ENCODE data around the gene HYKK.
"Not testable (repeated sequence)": the region's sequence is repeated elsewhere in the genome, so short reads cannot be mapped to it uniquely, and the experiment has no call there.

Gene HYKK

GRCh38 chr15:78552597-78552996, 45.2 kb downstream of the HYKK start:
- H3K36me3 Mint-ChIP-seq = peaks cover 18% of the 10 kb centered on the region
- H3K4me1 Mint-ChIP-seq = no peaks in the 10 kb centered on the region
- no peak overlapping the region for H3K4me3 Mint-ChIP-seq
- no peaks in the 10 kb centered on the region for H3K9me3 Mint-ChIP-seq
- no peak for DNase-seq
- CTCF ChIA-PET = interaction anchor here (0.6 kb wide), 2 partner anchors 130 to 308 kb away, joined by 3 to 4 read pairs; no protein-coding TSS in a partner anchor
- no peaks in the 10 kb centered on the region for H3K27me3 Mint-ChIP-seq
- H3K27ac Mint-ChIP-seq = no peak overlapping the region

- CTCF ChIA-PET, H3K27ac Mint-ChIP-seq: not testable (repeated sequence)
- peaks cover 12% of the 10 kb centered on the region for H3K4me1 Mint-ChIP-seq
Measured at GRCh38 chr15:78560201-78560600, 52.8 kb downstream of the HYKK start.

GRCh38 chr15:78561490-78561889, 54.1 kb downstream of the HYKK start:
- Mint-ChIP-seq H3K27ac (no peak overlapping the region), H3K4me1 (peaks cover 22% of the 10 kb centered on the region), H3K9me3 (no peaks in the 10 kb centered on the region), H3K4me3 (no peak overlapping the region), H3K27me3 (peaks cover 39% of the 10 kb centered on the region), H3K36me3 (no peaks in the 10 kb centered on the region)
- CTCF ChIA-PET = no interaction called here
- DNase-seq = no peak

More at GRCh38 chr15:78560201-78560600, 52.8 kb downstream of the HYKK start:
- not testable (repeated sequence) for H3K4me3 Mint-ChIP-seq, DNase-seq, H3K36me3 Mint-ChIP-seq, H3K9me3 Mint-ChIP-seq
- H3K27me3 Mint-ChIP-seq = peaks cover 26% of the 10 kb centered on the region

- Mint-ChIP-seq H3K9me3 (no peaks in the 10 kb centered on the region), H3K36me3 (no peaks in the 10 kb centered on the region), H3K4me1 (peaks cover 24% of the 10 kb centered on the region), H3K4me3 (no peak overlapping the region), H3K27me3 (peaks cover 52% of the 10 kb centered on the region), H3K27ac (no peak overlapping the region)
- CTCF ChIA-PET = no interaction called here
- no peak for DNase-seq
Measured at GRCh38 chr15:78563092-78563491, 55.7 kb downstream of the HYKK start.

GRCh38 chr15:78564743-78565096, 57.3 kb downstream of the HYKK start:
- no peak for DNase-seq
- CTCF ChIA-PET = interaction anchor here (1.0 kb wide), 1 partner anchor 16 kb away, joined by 3 read pairs; no protein-coding TSS in a partner anchor
- Mint-ChIP-seq H3K27ac (no peak overlapping the region), H3K27me3 (peaks cover 52% of the 10 kb centered on the region), H3K36me3 (no peaks in the 10 kb centered on the region), H3K4me3 (peak overlapping the region; percentile 84), H3K4me1 (peaks cover 24% of the 10 kb centered on the region), H3K9me3 (no peaks in the 10 kb centered on the region)

GRCh38 chr15:78565097-78565950, 57.9 kb downstream of the HYKK start, which contains the start of gene CHRNA5:
Gene CHRNA5 (plus strand): TSS chr15:78565520. CDS start chr15:78565720, 200 bp downstream.
- H3K4me3 Mint-ChIP-seq = peak within 1 kb of the TSS; percentile 84
- CTCF ChIA-PET = interaction anchor here (1.0 kb wide), 1 partner anchor 15 kb away, joined by 3 read pairs; no protein-coding TSS in a partner anchor
- no peaks in the 10 kb centered on the region for H3K9me3 Mint-ChIP-seq
- no peak within 1 kb of the TSS for H3K27ac Mint-ChIP-seq
- H3K4me1 Mint-ChIP-seq = peaks cover 24% of the 10 kb centered on the region
- peak; percentile 59 for DNase-seq
- H3K27me3 Mint-ChIP-seq = peaks cover 52% of the 10 kb centered on the region
- H3K36me3 Mint-ChIP-seq = no peaks in the 10 kb centered on the region

GRCh38 chr15:78565951-78566774, 58.8 kb downstream of the HYKK start:
- peaks cover 52% of the 10 kb centered on the region for H3K27me3 Mint-ChIP-seq
- no peak overlapping the region for H3K27ac Mint-ChIP-seq
- no peak for DNase-seq
- peaks cover 24% of the 10 kb centered on the region for H3K4me1 Mint-ChIP-seq
- peak overlapping the region; percentile 75 for H3K4me3 Mint-ChIP-seq
- CTCF ChIA-PET = interaction anchor here (1.0 kb wide), 1 partner anchor 14 kb away, joined by 3 read pairs; no protein-coding TSS in a partner anchor
- no peaks in the 10 kb centered on the region for H3K9me3 Mint-ChIP-seq
- no peaks in the 10 kb centered on the region for H3K36me3 Mint-ChIP-seq

- Mint-ChIP-seq H3K4me3 (no peak overlapping the region), H3K4me1 (peaks cover 24% of the 10 kb centered on the region), H3K36me3 (no peaks in the 10 kb centered on the region), H3K9me3 (no peaks in the 10 kb centered on the region), H3K27ac (no peak overlapping the region), H3K27me3 (peaks cover 47% of the 10 kb centered on the region)
- CTCF ChIA-PET = no interaction called here
- no peak for DNase-seq
Measured at GRCh38 chr15:78567531-78567930, 60.2 kb downstream of the HYKK start.

GRCh38 chr15:78570710-78571109, 63.3 kb downstream of the HYKK start:
- Mint-ChIP-seq H3K27me3 (peaks cover 21% of the 10 kb centered on the region), H3K4me3 (no peak overlapping the region), H3K4me1 (peaks cover 9% of the 10 kb centered on the region), H3K36me3 (no peaks in the 10 kb centered on the region), H3K9me3 (no peaks in the 10 kb centered on the region), H3K27ac (no peak overlapping the region)
- DNase-seq = no peak
- CTCF ChIA-PET = no interaction called here

- peaks cover 15% of the 10 kb centered on the region for H3K27me3 Mint-ChIP-seq
- H3K4me3 Mint-ChIP-seq = no peak overlapping the region
- peaks cover 3% of the 10 kb centered on the region for H3K4me1 Mint-ChIP-seq
- H3K27ac Mint-ChIP-seq = no peak overlapping the region
- DNase-seq = no peak
- no peaks in the 10 kb centered on the region for H3K9me3 Mint-ChIP-seq
- H3K36me3 Mint-ChIP-seq = no peaks in the 10 kb centered on the region
- CTCF ChIA-PET = no interaction called here
Measured at GRCh38 chr15:78571382-78571781, 64.0 kb downstream of the HYKK start.

GRCh38 chr15:78573416-78573815, 66.0 kb downstream of the HYKK start:
- CTCF ChIA-PET = no interaction called here
- no peak for DNase-seq
- H3K4me1 Mint-ChIP-seq = no peaks in the 10 kb centered on the region

GRCh38 chr15:78574944-78575343, 67.6 kb downstream of the HYKK start:
- Mint-ChIP-seq H3K4me1 (no peaks in the 10 kb centered on the region), H3K9me3 (no peaks in the 10 kb centered on the region), H3K27ac (no peak overlapping the region), H3K36me3 (no peaks in the 10 kb centered on the region), H3K4me3 (no peak overlapping the region), H3K27me3 (no peaks in the 10 kb centered on the region)
- no peak for DNase-seq
- CTCF ChIA-PET = no interaction called here

More at GRCh38 chr15:78573416-78573815, 66.0 kb downstream of the HYKK start:
- no peaks in the 10 kb centered on the region for H3K27me3 Mint-ChIP-seq
- H3K9me3 Mint-ChIP-seq = no peaks in the 10 kb centered on the region
- H3K36me3 Mint-ChIP-seq = no peaks in the 10 kb centered on the region
- no peak overlapping the region for H3K27ac Mint-ChIP-seq
- H3K4me3 Mint-ChIP-seq = no peak overlapping the region

All from activated naive CD4-positive, alpha-beta T cell treated with anti-CD3 and anti-CD28 coated beads, Interleukin-2, amount 10 ng/mL, durations not matched to agents 7 days and 5 days (primary cell).